LNCaP clone FGC (cell line): ENCODE results near the gene VWA5B1.

Experiments used
- DNase-seq: peaks from one replicate; pipeline ENCODE4 v3.0.0-alpha.2; 2011; ENCODE audit warnings: low read depth
- H3K4me3 ChIP-seq: 2 replicates; pipeline ENCODE4 v1.5.1; 2011; ENCODE audit warnings: mild to moderate bottlenecking, low read depth, low read length, control low read depth
- CTCF ChIP-seq: IDR thresholded peaks from 2 replicates; pipeline ENCODE4 v1.5.1; 2012; ENCODE audit warnings: mild to moderate bottlenecking; ENCODE audit not compliant: control insufficient read depth, insufficient read depth; ENCODE audit errors: extremely low read depth

VWA5B1 gene

GRCh38 chr1:20365421-20366055, 74.9 kb downstream of the VWA5B1 start:
- no peak for TF ChIP-seq CTCF
- no peak for DNase-seq
- H3K4me3 ChIP-seq = no peak overlapping the region

DNA sequence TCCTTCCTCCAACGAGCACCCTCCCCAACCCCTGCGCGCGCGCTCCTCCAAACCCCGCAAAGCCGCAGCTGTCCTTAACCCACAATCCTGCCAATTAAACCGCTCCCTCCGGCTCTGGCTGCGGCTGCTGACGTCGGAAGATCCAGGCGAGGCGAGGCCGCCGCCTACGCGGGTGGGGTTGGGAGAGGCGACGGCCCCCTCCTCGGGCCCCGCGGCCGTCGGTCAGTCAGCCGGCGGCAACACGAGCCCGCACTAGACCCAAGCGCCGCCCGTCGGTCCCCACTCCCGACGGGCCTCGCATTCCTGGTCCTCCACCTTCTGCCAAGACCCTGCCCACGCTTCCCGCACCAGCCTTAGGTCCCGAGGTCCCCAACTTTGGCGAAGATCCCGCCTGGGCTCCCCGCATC, 75.4 kb downstream of the VWA5B1 start:
- no peak for TF ChIP-seq CTCF
- DNase-seq = no peak
- no peak overlapping the region for H3K4me3 ChIP-seq

GRCh38 chr1:20366463-20367115, 75.9 kb downstream of the VWA5B1 start:
- TF ChIP-seq CTCF = no peak
- DNase-seq = no peak
- no peak overlapping the region for H3K4me3 ChIP-seq

GRCh38 chr1:20367116-20367585, 76.5 kb downstream of the VWA5B1 start:
- no peak overlapping the region for H3K4me3 ChIP-seq
- no peak for DNase-seq
- TF ChIP-seq CTCF = no peak

DNA sequence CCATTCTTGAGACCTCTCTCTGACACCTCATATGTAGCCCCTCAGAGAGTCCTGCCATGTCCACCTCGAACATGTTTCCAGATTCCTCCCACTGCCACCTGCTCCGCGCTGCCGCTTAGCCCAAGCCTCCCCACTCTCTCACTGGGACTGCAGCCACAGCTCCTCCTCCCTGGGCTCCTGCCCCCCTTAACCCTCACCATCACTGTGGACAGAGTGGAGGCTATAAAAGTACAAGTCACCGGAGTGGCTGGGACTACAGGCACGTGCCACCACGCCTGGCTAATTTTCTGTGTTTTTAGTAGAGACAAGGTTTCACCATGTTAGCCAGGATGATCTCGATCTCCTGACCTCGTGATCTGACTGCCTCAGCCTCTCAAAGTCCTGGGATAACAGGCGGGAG, 77.0 kb downstream of the VWA5B1 start:
- TF ChIP-seq CTCF = no peak
- no peak for DNase-seq
- no peak overlapping the region for H3K4me3 ChIP-seq

GRCh38 chr1:20368866-20369470, 78.3 kb downstream of the VWA5B1 start:
- no peak for TF ChIP-seq CTCF
- DNase-seq = no peak

DNA sequence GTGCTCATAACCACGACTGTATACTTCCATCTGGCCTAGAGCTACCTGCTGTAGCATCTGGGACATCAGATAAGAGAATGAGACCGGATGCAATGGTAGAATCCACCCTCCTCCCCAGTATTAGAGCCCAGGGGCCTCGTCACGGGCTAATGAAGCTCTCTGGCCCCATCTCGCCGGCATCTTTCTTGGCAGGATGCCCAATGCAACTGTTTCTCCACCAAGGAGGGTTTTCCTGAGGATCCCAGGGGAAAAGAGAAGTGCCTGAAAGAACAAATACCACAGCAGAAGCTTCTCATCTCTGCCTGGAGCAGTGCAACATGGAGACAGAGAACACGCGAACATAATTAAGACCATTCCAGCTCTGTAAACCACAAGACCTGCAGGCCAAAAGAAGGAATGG, 80.0 kb downstream of the VWA5B1 start:
- H3K4me3 ChIP-seq = no peak overlapping the region
- no peak for DNase-seq
- no peak for TF ChIP-seq CTCF

More at GRCh38 chr1:20368866-20369470, 78.3 kb downstream of the VWA5B1 start:
- no peak overlapping the region for H3K4me3 ChIP-seq
